ENCODE measurements around the gene NKD1.
"Not testable (repeated sequence)": the region's sequence is repeated elsewhere in the genome, so short reads cannot be mapped to it uniquely, and the experiment has no call there.

Gene NKD1, protein sequence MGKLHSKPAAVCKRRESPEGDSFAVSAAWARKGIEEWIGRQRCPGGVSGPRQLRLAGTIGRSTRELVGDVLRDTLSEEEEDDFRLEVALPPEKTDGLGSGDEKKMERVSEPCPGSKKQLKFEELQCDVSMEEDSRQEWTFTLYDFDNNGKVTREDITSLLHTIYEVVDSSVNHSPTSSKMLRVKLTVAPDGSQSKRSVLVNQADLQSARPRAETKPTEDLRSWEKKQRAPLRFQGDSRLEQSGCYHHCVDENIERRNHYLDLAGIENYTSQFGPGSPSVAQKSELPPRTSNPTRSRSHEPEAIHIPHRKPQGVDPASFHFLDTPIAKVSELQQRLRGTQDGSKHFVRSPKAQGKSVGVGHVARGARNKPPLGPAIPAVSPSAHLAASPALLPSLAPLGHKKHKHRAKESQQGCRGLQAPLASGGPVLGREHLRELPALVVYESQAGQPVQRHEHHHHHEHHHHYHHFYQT

DNA sequence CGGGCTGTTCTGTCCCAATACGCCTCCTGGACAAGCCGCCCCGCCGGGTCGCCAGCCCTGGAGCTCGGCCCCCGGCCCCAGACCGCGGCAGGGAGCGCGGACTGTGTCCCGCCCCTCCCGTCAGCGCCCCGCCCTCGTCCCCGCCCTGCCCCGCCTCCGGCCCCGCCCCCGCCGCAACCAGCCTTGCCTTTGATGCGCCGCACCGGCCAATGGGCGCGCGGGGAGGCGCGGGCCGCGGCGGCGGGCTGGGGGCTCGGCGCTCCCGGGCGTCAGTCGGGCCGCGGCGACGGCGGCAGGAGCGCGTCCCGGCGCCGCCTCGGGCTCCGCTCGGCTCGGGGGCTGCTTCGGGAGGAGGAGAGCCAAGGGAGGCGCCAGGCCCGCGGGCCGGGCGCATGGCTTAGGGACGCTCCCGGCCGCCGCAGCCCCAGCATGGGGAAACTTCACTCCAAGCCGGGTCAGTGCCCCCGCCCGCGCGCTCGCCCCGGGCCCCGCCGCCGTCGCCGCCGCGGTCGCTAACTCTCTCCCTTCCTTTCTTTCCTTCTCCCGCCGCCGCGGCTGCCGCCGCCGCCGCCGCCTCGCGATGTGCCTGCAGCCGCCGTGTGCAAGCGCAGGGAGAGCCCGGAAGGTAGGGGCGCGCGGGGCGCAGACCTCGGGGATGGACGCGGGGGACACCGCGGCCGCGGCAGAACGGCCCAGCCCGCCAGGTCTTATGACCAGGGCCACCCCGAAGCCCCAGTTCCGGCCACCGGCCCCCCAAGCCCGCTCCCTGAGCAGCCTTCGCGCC, at the start of gene NKD1:
TSS of gene NKD1 (plus strand) at position 272 of the 784 bp plus-strand sequence. CDS start at position 430, 158 bp downstream.
- peak; percentile 76 for DNase-seq (ENCODE audit: low spot score)

DNA sequence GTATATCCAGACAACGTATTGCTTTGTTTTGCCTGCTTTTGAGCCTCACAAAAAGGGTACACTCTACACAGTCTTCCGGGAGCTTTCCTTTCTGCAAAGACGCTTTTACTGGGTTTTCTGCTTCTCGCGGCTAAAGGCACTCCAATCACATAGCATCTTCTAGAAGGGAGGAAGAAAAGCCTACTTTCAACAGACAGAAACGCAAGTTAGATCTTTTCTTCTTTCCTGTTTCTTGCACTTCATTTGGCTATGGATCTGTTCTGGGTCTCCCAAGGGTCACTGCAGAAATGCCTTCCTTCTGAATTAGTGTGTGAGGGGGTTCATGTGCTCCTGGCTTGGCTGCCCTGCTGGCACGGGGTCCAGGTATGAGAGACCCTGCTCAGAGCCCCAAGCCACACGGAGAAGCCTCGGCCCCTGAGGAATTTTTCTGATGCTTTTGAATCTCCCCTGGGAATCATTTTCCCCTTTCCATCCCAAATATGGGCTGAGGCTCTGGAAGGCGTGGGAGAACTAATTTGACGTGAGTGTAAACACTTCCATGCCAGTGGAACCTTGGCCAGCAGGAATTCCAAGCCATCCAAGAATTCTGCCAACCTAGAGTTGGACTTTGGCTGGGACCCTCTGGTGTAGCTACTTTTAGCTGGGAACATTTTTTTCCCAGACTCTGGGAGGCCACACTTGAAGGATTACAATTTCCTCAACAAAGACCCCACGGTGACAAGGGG, 49.6 kb upstream of the NKD1 start:
- DNase-seq (ENCODE audit: low spot score) = no peak

DNA sequence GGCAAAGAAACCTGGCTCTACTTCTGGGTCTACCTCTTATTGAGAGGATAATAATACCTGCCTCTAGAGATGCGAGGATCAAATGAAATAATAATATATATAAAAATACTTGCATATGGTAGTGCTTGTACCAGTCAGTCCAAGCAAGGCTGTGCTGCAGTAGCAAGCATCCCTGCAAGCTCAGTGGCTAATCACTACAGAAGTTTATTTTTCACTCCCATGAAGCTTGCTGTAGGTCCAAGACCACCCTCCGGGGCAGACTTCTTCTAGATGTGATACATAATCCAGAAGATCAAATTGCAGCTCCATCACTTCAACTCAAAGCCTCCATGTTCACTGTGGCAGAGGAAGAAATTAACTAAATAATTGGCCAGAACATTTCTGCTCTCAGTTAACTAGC, 48.9 kb upstream of the NKD1 start:
- no peak for DNase-seq (ENCODE audit: low spot score)

DNA sequence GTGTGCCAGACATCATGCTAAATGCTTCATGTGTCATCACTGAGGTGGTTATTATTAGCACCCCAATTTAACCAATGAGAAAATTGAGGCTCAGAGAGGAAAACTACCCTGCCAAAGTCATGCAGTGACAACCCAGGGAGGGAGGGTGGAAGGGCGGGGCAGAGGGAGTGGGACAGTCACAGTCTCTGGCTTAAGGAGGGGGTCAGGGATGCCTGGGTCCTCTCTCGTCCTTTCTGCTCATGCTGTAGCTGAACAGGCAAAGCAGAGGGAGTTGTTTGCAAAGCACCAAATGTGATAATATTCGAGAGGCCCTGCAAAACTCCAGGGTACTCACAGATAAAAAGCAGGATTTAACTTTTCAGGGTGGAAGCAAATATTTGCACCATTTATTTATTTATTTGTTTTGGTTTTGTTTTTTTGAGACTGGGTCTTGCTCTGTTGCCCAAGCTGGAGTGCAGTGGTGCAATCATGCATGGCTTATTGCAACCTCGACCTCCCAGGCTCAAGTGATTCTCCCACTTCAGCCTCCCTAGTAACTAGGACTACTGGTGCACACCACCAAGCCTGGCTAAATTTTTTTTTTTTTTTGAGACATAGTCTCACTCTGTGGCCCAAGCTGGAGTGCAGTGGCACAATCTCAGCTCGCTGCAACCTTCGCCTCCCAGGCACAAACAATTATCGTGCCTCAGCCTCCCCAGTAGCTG, 47.9 kb upstream of the NKD1 start:
- DNase-seq (ENCODE audit: low spot score) = no peak

DNA sequence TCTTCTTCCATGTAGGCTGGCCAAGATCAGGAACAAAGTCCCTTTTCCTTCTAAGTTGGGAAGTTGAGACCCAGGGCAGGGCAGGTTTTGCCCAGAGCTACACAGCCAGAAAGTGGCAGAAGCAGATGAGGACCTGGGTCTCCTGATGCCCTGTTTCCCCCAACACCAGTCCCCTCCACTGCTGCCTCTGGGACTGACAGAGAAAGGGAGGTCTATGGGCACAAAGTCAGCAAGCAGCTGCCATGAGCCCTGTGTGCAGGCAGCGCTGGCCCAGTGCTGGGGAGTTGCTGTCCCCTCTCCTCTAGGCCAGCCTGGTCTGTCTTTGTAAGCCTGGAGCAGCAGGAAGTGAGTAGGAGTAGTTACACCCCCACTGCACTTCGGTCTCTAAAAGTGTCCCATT, 46.9 kb upstream of the NKD1 start:
- no peak for DNase-seq (ENCODE audit: low spot score)

DNA sequence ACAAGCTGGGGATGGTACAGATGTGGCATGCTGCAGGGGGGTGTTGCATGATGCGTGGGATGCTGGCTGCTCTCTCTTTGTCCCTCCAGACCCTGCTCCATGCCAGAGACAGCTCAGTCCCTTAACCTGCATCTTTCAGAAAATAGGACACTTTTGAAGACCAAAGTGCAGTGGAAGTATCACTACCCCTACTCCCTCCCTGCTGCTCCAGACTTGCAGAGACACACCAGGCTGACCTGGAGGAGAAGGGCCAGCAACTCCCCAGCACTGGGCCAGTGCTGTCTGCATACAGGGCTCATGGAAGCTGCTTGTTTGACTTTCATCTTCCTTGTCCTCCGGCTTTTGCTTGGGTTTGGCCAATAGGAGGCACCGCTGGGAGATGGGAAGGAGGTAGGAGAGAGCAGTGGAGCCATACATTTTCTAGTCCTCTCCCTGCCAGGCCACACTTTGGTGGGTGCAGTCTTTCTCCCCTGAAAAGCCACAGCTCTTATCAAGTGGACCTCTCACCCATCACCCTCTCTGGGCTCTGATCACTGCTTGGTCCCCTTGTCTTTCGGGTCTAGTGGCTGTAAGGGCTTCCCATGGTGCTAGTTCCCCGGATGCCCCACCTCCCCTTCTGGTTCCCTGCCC, 46.1 kb upstream of the NKD1 start:
- no peak for DNase-seq (ENCODE audit: low spot score)

DNA sequence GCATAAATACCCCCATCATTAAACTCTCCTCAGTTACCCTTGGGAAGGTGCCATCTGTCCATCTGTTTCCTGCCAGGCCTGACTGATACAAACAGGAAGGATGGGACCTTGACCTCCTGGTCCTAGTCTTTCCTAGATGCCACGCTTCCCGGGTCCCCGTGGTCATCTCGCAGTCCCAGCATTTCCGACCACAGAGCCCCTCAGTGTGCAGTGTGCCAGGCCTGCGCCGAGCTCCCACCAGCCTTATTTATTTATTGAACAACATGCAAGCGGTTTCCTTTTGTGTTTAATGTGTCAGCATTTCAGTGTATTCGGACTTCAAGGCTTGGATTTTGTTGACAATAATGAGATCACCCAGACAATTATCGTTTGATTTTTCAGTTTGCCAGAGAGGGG, 45.6 kb upstream of the NKD1 start:
- no peak for DNase-seq (ENCODE audit: low spot score)

DNA sequence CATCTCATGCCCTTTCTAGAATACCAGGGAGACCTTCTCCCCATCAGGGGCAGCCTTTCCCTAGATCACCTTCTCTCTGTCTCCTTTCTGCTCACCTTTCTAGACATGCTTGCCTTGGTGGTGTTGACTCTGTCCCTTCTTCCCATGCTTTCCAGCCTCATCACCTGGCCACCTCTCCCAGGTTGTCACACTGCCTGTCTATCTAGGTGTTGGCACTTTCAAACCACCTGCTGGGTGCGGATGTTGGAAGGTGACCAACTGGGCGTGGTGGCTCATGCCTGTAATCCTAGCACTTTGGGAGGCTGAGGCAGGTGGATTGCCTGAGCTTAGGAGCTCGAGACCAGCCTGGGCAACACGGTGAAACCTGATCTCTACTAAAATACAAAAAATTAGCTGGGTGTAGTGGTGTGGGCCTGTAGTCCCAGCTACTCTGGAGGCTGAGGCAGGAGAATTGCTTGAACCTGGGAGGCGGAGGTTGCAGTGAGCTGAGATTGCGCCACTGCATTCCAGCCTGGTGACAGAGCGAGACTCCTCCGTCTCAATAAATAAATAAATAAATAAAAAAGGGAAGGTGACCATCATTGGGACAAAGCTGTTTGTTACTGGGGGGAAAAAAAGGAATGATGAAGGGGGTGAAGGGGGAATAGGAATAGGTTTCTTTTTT, 44.2 kb upstream of the NKD1 start:
- not testable (repeated sequence) for DNase-seq (ENCODE audit: low spot score)

DNA sequence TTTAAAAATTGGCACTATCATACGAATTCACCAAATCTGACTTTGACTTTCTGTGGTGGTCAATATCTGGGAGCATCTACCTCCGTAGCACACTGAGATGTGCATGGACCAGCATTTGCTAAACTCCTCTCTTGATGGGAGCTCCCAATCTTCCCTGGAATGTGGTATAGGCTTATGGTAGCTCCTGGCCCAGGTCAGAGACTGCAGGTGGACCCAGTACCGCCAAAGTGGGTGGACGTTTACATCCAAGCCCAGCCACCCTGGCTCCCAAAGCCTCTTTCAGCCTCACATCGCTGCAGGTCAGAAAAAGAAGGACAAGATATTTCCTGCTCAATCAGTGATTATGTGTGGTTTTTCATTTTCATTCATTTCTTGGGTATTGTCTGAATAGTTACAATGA, 43.1 kb upstream of the NKD1 start:
- no peak for DNase-seq (ENCODE audit: low spot score)

DNA sequence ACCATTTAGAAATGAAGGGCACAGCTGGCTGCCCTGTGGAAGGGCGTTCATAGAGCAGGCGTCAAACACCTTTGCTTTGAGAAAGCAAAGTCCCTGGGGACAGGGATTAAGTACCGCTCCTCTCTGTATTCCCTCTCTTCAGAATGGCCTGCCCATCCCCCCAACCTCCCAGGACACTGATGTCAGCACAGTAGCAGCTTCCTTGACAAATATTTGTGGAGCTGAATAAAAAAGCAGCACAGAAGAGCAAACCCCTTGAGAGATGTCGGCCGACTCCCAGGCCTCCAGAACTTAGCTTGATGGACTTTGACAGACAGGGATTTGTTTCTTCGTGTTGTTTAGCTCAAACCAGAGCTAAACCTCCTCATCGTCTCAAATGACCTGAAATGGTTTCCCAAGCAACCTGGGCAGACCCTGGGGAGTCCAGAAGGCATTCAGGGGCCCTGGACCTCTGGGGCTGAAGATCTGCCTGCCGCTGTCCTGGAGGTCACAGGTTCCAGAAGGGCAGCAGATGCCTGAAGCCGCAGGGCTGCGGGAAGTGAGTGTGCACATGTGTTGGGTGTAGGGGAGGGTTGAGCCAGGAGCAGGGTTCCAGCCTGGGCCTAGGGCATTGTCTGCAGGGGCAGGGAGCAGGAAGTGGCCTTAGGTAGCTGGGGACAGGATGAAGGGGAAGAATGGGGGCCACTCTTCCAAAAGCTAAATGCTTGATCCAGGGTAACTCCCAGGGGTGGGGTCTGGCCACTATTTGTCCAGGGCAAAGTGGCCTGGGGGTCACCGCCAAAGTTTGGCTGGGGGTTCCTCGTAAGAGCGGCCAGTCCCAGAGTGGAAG, 42.3 kb upstream of the NKD1 start:
- DNase-seq (ENCODE audit: low spot score) = no peak

DNA sequence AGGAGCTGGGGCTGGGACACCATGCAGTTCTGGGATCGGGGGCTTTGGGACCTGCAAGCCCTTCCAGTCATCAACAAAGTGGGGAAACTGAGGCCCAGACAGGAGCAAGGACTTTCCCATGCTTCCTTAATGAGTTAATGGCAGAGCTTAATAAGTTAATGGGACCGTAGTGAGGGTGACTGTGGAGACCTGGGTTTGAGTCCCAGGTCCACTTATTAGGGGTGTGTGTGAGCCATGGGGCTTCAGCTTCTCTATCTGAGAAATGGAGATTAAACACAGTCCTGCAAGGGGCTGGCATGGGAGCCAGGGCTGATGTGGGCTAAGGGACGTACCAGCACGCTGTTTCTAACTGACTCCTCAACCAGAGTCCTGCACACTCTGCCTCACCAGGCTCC, 41.7 kb upstream of the NKD1 start:
- DNase-seq (ENCODE audit: low spot score) = no peak

DNA sequence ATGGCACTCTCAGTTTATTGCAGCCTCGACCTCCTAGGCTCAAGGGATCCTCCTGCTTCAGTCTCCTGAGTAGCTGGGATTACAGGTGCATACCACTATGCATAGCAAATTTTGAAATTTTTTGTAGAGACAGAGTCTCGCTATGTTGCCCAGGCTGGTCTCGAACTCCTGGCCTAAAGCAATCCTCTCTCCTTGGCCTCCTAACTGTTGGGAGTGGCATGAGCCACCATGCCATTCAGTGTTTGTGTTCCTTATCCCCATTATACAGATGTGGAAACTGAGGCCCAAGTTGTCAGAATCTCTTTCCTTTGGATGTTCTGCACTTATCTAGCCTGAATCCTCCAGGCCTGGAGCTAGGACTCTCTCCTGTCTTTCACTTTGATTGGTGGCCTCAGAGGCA, 40.8 kb upstream of the NKD1 start:
- no peak for DNase-seq (ENCODE audit: low spot score)

DNA sequence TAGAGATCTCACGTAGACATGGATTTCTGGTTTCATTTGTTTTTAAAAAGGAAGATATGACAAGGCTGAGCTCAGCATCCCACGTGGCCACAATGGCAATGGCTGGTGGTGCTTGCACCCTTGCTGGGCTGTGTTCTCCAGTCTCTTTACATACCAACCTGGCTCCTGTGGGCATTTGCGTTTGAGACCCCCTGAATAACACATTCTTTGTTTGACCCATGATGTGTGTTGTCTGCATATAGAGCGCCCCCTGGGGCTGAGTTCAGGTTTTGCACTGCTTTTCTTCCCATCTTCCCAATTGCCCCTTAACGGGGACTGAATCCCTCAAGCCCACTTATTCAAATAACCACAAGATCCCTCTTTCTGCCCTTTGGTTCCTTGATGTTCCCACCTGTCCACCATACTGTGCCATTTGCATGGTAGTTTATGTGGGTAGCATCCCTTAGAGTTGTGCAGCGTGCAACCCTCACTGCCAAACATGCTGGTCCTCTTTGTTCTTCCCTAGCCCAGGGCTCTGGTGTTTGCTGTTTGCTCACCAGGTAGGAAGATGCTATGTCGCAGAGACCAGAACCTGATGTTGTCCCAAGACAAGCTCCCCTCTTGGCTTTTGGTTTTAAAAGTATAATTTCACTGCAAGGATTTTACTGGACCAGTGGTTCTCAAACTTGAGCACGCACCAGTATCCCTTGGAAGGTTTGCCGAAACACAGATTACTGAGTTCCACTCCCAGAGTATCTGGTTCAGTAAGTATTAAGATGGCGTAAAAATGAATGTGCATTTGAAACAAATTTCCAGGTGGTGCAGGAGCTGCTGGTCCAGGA, 38.5 kb upstream of the NKD1 start:
- DNase-seq (ENCODE audit: low spot score) = peak; percentile 33

DNA sequence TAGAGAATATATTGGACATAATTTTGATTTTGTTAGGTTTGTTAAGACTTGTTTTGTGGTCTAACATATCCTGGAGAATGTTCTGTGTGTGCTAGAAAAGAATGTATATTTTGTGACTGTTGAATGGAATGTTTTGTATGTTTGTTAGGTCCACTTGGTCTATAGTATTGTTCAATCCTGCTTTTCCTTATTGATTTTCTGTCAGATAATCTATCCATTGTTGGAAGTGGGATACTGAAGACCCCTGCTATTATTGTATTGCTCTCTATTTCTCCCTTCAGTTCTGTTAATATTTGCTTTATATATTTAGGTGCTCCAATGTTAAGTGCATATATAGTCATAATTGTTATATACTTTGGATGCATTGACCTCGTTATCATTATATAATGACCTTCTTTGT, 33.0 kb upstream of the NKD1 start:
- no peak for DNase-seq (ENCODE audit: low spot score)

DNA sequence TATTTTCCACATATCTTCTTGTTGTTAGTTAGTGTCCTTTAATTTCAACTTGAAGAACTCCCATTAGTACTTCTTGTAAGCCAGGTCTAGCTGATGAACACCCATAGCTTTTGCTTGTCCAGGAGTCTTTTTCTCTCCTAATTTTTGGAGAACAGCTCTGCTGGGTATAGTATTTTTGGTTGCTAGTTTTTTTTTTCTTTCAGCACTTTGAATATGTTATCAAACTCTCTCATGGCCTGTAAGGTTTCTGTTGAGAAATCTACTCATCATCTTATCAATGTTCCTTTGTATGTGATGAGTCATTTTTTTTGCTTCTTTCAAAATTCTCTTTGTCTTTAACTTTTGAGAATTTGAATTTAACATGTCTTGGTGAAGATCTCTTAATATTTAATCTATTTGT, 31.8 kb upstream of the NKD1 start:
- no peak for DNase-seq (ENCODE audit: low spot score)

DNA sequence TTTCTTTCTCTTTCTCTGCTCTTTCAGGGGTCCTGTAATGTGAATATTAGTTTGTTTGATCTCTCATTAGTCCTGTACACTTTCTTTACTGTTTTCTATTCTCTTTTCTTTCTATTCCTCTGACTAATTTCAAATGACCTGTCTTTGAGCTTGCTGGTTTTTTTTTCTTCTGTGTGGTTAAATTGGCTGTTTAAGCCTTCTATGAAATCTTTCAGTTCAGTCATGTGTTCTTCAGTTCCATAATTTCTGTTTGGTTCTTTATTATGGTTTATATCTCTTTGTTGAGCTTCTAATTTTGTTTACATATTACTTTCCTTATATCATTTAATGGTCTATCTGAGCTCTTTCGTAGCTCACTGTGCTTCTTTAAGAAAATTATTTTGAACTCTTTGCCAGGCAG, 31.3 kb upstream of the NKD1 start:
- no peak for DNase-seq (ENCODE audit: low spot score)

DNA sequence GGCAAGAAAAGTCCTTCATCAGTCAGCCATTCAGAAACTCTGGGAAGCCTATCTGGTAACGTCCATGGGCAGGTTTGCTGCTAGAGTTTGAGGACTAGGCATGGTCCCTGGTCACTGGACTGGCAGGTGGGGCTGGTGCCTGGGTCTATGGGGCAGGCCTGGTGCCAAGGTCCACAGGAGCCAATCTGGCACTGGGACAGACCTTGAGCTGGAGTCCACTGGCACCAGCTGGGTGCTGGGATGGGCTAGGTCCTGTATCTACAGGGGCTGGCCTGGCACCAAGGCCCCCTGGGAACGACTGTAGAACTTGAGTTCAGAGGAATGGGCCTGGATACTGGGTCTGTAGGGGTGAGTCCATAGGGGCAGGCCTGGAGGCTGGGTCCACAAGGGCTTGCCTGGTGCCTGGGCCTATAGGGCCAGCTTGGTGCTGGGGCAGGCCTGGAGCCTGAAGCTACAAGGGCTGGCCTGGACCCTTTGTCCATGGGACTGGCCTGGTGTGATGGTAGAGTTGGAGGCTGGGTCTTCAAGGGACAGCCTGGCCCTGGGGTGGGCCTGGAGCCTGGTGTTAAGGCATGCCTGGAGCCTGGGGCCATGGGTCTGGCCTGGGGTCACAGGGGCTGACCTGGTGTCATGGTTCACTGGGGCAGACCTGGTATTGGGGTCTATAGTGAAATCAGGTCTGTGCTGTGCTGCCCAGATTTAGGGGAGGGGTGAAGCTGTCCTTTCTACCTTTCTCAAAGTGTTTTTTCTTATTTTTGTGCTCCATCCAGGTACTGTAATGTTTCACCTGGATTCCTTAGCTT, 30.5 kb upstream of the NKD1 start:
- DNase-seq (ENCODE audit: low spot score) = no peak

DNA sequence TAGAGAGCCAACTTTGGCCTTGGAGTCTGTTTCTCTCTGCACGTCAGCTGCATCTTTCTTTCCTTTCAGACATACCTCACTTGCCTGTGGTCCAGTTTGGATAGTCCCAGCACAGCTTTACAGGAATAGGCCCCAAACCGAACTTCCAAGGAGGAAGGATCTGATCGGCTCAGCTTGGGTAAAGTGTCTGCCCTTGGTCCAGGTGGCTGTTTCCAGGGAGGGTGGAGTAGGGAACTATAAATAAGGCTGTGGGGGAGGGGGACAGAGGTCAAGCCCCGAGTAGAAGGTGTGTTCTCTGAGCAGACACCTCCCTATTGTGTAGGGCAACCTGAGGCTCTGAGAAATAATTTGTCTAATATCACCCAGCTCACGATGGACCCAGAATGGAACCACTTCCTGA, 29.2 kb upstream of the NKD1 start:
- no peak for DNase-seq (ENCODE audit: low spot score)
